Duodenal mucosa (tissue), 2 donors: ENCODE results near the gene SYT1.

Source experiments
- H3K27ac ChIP-seq: one replicate; pipeline ENCODE4 v1.7.0; 2013; ENCODE audit warnings: low read depth, low read length
- H3K27me3 ChIP-seq, 2 donors: one replicate each; pipeline ENCODE4 v1.7.0; 2013; ENCODE audit warnings: low read length in 2 of 2, control low read depth in 1 of 2; ENCODE audit not compliant: insufficient read depth in 2 of 2, control insufficient read depth in 1 of 2
- H3K36me3 ChIP-seq, 2 donors: one replicate each; pipeline ENCODE4 v1.7.0; 2013; ENCODE audit warnings: low read length in 2 of 2, control low read depth in 1 of 2; ENCODE audit not compliant: insufficient read depth in 2 of 2, control insufficient read depth in 1 of 2
- H3K4me1 ChIP-seq, 2 donors: one replicate each; pipeline ENCODE4 v1.7.0; 2013; ENCODE audit warnings: low read length in 2 of 2, control low read depth in 1 of 2; ENCODE audit not compliant: insufficient read depth in 2 of 2, control insufficient read depth in 1 of 2
- H3K4me3 ChIP-seq, 2 donors: one replicate each; pipeline ENCODE4 v1.7.0; 2013; ENCODE audit warnings: low read length in 2 of 2, low read depth in 1 of 2
- H3K9ac ChIP-seq, 2 donors: one replicate each; pipeline ENCODE4 v1.7.0; 2013; ENCODE audit warnings: low read length in 2 of 2, low read depth in 1 of 2
- H3K9me3 ChIP-seq, 2 donors: one replicate each; pipeline ENCODE4 v1.7.0; 2013; ENCODE audit warnings: low read length in 2 of 2, control low read depth in 1 of 2; ENCODE audit not compliant: control insufficient read depth in 1 of 2

SYT1 gene

DNA sequence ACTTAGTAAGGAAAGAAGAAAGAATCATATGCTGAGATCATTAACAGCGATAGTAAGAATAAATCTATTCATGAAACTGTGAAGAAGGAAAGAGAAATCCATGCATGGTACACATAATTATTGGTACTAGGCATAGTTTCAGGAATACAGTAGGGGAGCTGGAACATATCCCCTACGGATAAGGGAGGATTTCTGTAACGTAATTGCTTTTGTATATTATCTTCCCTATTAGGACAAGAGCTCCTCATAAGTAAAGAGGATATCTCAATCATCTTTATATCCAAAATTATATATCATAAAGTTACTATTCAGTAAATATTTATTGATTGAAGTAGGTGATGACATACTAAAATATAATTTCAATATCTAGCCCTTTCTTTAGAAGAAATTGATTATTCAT is 22.9 kb downstream of the SYT1 start:
- Histone ChIP-seq H3K4me1 (no peaks in the 10 kb centered on the region), H3K27me3 (no peaks in the 10 kb centered on the region), H3K9ac (no peak overlapping the region), H3K9me3 (no peaks in the 10 kb centered on the region), H3K27ac (no peak overlapping the region), H3K36me3 (no peaks in the 10 kb centered on the region), H3K4me3 (no peak overlapping the region)

DNA sequence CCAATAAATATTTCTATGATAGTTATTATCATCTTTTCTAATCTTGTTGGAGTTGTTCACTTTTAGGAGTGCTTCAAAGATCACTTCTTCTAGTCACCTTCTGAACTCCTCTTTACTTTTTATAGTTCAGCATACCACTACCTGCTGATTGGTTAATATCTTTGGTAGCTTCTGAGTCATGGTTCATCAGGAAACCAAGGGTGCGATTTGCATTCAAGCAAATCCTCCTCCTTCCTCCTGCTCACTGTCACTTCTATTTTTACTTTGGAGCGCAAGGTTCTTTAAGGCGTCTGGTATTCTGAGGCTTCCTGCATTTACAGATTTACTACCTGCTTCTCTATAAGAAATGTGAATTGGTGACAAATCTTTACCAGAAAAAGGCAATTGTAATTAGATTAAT is 24.0 kb downstream of the SYT1 start:
- H3K4me3 ChIP-seq: no peak overlapping the region
- no peaks in the 10 kb centered on the region for H3K9me3 ChIP-seq
- no peaks in the 10 kb centered on the region for H3K27me3 ChIP-seq
- no peaks in the 10 kb centered on the region for H3K4me1 ChIP-seq
- H3K27ac ChIP-seq: no peak overlapping the region
- H3K36me3 ChIP-seq: no peaks in the 10 kb centered on the region
- no peak overlapping the region for H3K9ac ChIP-seq

DNA sequence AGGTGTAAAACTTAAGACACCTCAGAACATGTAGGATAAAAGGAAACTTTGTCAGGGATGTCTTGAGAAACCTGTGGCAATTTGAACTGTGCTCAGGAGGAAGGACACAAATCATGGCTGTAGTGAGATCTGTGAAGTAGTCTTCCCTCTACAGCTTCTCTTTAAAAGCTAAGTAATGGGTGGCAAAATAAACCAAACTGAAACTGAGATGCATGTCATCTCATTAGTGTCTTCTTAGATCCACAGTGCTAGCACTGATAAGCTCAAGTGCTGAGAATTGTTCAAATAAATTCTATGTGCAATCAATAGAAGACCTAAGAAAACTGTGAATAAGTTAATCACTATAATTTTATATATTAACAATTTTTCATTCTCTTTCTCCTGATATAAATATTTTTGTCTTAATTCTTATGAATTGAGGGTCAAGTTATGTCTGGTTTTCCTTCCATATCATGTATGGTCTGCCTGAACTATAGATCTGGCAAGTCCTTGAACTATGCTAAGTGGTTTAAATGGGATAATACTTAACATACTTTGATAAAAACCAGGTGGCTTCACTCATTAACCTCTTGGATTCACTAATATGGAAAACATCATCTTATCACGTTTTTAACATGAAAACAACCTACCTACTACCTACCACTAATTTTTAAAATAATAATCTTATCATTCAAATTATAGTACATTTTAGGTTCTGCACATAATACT is 27.2 kb downstream of the SYT1 start:
- Histone ChIP-seq H3K9ac (no peak overlapping the region), H3K9me3 (no peaks in the 10 kb centered on the region), H3K27me3 (no peaks in the 10 kb centered on the region), H3K36me3 (no peaks in the 10 kb centered on the region), H3K4me1 (no peaks in the 10 kb centered on the region), H3K27ac (no peak overlapping the region), H3K4me3 (no peak overlapping the region)

DNA sequence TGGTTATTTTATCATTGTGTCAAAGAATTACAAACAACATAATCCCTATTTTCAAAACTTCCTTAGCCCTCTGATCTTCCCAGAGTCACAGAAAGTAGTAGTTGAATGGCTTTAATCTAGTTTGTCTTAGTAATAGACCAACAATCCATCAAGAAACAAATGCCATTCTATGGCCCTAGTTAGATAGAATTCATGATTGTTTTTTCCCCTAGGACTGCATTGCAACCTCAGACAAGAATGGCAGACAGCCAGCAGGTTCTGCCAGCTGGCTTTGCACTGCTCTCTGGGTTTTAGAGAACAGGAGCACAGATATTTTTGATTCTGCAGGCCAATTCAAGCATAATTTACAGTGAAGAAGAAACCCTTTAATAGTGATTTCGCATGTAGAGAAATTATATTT is 33.8 kb downstream of the SYT1 start:
- no peaks in the 10 kb centered on the region for H3K36me3 ChIP-seq
- no peaks in the 10 kb centered on the region for H3K27me3 ChIP-seq
- no peak overlapping the region for H3K9ac ChIP-seq
- H3K4me3 ChIP-seq: no peak overlapping the region
- H3K4me1 ChIP-seq: no peaks in the 10 kb centered on the region
- H3K27ac ChIP-seq: no peak overlapping the region
- no peaks in the 10 kb centered on the region for H3K9me3 ChIP-seq

DNA sequence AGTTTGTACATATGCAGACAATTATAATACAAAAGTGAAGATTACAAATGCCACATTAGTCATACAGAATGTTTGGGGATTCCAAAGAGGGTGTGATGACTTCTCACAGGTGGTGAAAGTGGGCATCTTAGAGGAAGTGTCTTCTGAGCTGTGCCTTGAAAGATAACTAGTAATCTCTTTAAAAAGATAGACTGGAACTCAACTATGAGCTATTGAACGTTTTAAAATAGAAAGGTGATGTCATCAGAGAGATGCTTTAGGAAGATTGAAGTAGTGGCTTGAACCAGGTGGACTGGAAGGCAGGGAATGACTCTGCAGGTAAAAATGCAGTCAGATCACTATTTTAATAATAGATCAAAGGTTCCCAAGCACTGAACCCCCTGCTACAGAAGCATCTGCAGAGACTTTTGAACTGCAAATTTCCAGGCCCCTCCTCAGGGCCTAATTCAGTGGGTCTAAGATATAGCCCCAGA is 50.3 kb downstream of the SYT1 start:
- Histone ChIP-seq H3K4me1 (no peaks in the 10 kb centered on the region), H3K4me3 (no peak overlapping the region), H3K27me3 (no peaks in the 10 kb centered on the region), H3K9me3 (no peaks in the 10 kb centered on the region), H3K9ac (no peak overlapping the region), H3K36me3 (no peaks in the 10 kb centered on the region), H3K27ac (no peak overlapping the region)

DNA sequence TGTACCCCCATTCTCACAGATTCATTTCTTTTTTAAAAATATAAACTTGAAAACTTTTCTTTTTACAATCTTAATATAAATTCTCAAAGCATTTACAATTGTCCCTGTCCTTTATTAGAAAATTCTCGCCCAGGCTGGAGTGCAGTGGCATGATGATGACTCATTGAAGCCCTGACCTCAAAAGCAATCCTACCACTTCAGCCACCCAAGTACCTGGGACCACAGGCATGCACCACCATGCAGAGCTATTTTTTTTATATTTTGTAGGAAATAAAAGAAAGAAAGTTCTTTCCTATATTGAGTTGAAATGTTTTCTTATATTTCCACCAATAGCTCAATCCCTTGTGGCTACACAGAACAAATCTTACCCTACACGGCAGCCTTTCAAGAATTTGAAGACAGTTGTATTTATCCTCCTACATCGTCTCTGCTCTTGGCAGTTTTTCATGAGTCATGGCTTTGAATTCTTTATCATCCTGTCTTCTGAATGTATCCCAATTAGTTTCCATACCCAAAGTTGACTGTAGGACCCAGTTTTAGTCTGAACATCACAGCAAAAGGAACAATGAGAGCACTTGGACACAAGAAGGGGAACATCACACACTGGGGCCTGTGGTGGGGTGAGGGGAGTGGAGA is 52.4 kb downstream of the SYT1 start:
- H3K4me3 ChIP-seq: no peak overlapping the region
- H3K27me3 ChIP-seq: no peaks in the 10 kb centered on the region
- H3K9me3 ChIP-seq: no peaks in the 10 kb centered on the region
- H3K36me3 ChIP-seq: no peaks in the 10 kb centered on the region
- H3K9ac ChIP-seq: no peak overlapping the region
- no peaks in the 10 kb centered on the region for H3K4me1 ChIP-seq
- H3K27ac ChIP-seq: no peak overlapping the region

DNA sequence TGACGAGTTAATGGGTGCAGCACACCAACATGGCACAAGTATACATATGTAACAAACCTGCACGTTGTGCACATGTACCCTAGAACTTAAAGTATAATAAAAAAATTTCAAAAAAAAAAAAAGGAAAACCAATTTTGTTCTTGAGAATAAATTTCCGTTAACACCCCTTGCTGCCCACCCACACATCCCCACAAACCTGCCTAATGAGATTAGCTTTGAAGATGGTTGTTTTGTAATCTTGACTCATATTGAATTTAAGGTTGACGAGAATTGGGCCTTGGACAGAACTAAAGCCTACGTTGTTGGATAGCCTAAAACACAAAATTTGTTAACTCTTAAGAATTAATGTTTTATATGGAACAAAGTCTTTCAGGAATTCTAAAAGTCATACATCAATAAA is 52.9 kb downstream of the SYT1 start:
- Histone ChIP-seq H3K27me3 (no peaks in the 10 kb centered on the region), H3K4me1 (no peaks in the 10 kb centered on the region), H3K9ac (no peak overlapping the region), H3K27ac (no peak overlapping the region), H3K4me3 (no peak overlapping the region), H3K36me3 (no peaks in the 10 kb centered on the region), H3K9me3 (no peaks in the 10 kb centered on the region)

DNA sequence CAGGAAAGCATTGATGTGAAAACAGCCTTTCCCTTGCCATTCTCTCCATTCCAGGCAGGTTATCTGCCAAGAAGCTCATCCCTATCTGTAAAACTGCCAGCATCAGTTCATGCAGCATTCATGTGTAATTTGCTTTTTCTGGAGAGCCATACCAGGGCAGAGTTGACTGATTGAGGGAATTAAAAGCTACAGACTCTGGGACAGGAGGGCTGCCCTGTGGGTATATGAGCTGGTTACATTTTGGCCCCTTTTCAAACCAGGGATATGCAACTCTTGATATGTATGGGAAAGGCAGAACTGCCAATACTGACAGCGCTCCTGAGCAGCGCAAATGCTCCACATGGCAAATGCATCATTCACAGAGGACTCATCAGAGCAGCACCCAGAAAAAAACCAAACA is 53.7 kb downstream of the SYT1 start:
- Histone ChIP-seq H3K4me3 (no peak overlapping the region), H3K4me1 (no peaks in the 10 kb centered on the region), H3K9ac (no peak overlapping the region), H3K27me3 (no peaks in the 10 kb centered on the region), H3K36me3 (no peaks in the 10 kb centered on the region), H3K27ac (no peak overlapping the region), H3K9me3 (no peaks in the 10 kb centered on the region)

DNA sequence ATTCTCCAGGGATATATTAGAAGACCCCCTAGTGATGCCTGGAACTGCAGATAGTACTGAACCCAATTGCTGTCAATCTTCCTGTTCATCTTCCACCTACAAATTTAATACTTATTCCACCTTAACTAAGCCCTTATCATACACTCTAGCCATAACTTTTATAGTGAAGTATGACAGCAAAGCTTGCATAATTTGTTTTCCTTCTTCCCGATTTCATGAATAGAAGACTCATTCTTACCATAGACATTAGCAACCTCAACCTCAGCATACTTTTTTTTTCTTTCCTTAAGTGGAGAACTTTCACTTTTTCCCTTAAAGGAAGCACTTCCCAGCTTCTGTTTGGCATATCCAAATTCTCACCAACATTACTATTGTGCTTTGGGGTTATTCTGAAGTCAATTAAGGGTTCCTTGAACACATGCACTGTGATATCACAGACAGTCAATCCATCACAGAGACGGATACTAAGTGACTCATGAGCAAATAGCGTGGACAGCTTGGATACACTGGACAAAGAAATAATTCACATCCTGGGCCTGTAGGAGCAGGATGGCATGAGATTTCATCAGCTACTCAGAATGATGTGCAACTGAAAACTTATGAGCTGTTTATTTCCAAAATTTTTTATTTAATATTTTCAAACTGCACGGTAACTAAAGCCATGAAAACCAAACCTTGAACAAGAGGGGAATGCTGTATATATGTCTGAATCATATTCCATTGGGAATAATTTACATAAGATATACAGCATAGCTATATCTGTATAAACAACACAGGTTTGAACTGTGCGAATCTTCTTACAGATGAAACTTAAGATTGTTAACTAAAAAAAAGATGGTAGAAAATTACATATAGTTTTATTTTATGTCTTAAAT is 63.9 kb downstream of the SYT1 start:
- Histone ChIP-seq H3K27ac (no peak overlapping the region), H3K27me3 (no peaks in the 10 kb centered on the region), H3K9ac (no peak overlapping the region), H3K4me3 (no peak overlapping the region), H3K4me1 (no peaks in the 10 kb centered on the region), H3K9me3 (no peaks in the 10 kb centered on the region), H3K36me3 (no peaks in the 10 kb centered on the region)

DNA sequence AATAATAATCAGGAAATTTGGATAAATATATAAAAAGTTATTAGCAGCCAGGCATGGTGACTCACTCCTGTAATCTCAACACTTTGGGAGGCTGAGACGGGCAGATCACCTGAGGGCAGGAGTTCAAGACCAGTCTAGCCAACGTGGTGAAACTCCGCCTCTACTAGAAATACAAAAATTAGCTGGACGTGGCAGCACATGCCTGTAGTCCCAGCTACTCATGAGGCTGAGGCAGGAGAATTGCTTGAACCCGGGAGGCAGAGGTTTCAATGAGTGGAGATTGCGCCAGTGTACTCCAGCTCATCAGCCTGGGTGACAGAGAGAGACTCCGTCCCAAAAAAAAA is 64.5 kb downstream of the SYT1 start:
- no peaks in the 10 kb centered on the region for H3K9me3 ChIP-seq
- no peak overlapping the region for H3K27ac ChIP-seq
- no peaks in the 10 kb centered on the region for H3K27me3 ChIP-seq
- H3K4me1 ChIP-seq: no peaks in the 10 kb centered on the region
- no peak overlapping the region for H3K9ac ChIP-seq
- no peaks in the 10 kb centered on the region for H3K36me3 ChIP-seq
- H3K4me3 ChIP-seq: no peak overlapping the region
